WI38 (cell line): ENCODE measurements around the gene CHML.

Experiments
- H3K4me3 ChIP-seq: 2 replicates; pipeline ENCODE4 v1.5.1; 2011; ENCODE audit warnings: low read depth, mild to moderate bottlenecking, control low read depth, low read length
- TF ChIP-seq, protein P1 (sequence below): IDR thresholded peaks from 2 replicates; pipeline ENCODE4 v1.5.1; 2012; ENCODE audit warnings: low read depth, mild to moderate bottlenecking, control low read depth, low read length

Gene CHML

GRCh38 chr1:241645199-241645598 is 5.0 kb upstream of the CHML start:
- H3K4me3 ChIP-seq = no peak overlapping the region
- TF ChIP-seq, protein P1, sequence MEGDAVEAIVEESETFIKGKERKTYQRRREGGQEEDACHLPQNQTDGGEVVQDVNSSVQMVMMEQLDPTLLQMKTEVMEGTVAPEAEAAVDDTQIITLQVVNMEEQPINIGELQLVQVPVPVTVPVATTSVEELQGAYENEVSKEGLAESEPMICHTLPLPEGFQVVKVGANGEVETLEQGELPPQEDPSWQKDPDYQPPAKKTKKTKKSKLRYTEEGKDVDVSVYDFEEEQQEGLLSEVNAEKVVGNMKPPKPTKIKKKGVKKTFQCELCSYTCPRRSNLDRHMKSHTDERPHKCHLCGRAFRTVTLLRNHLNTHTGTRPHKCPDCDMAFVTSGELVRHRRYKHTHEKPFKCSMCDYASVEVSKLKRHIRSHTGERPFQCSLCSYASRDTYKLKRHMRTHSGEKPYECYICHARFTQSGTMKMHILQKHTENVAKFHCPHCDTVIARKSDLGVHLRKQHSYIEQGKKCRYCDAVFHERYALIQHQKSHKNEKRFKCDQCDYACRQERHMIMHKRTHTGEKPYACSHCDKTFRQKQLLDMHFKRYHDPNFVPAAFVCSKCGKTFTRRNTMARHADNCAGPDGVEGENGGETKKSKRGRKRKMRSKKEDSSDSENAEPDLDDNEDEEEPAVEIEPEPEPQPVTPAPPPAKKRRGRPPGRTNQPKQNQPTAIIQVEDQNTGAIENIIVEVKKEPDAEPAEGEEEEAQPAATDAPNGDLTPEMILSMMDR = no peak

GRCh38 chr1:241644259-241644658 is 4.1 kb upstream of the CHML start:
- TF ChIP-seq, protein P1 = no peak
- no peak overlapping the region for H3K4me3 ChIP-seq

DNA sequence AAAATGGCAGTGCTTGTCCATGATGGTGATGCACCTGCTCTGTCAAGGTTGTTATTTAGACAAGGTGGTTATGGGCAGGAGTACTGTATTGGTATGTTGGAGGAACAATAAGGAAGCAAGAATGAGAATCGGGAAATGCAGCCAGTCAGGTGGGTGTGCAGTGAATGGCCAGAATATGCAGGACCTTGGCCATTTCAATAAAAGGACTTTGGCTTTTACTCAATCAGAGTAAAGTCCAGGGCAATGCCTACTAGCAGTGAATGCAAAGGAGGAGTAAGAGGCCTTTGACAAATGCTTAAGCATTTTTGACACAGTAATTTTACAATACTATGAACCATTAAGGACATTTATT is 2.4 kb upstream of the CHML start:
- TF ChIP-seq, protein P1 = no peak
- H3K4me3 ChIP-seq = no peak overlapping the region

DNA sequence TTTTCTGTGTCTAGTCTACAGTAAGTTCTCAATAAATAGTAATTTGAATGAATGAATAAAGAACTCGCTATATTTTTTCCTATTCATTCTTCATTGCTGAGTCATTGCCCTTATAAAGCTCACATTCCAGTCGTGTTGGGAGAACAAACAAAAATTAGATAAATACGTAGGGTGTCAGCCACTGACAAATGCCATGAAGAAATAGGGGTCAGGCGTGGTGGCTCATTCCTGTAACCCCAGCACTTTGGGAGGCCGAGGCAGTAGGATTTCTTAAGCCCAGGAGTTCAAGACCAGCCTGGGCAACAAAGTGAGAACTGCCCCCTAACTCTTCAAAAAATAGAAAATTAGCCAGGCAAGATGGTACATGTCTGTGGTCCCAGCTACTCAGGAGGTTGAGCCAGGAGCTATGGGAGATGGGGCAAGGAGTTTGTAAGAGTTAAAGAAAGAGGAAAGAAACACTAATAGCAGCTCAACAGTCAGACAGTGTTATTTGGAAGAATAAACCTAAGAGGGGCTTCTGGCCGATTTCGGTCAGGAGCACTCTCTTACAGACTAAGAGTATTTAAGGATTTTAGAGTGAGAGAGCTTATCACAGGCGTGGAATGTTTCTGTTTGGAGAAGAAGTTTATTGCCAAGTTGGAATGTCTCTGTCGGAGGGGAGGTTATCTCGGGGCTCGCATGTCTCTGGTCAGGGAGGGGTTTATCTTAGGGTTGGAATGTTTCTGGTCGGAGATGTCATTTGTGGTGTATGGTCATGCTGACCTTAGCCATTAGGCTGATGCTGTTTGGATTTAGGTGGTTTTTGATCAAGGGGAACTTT is 1.8 kb upstream of the CHML start:
- H3K4me3 ChIP-seq = no peak overlapping the region
- TF ChIP-seq, protein P1 = no peak

- no peak overlapping the region for H3K4me3 ChIP-seq
- TF ChIP-seq, protein P1 = no peak
Measured at GRCh38 chr1:241640867-241641622, 876 bp upstream of the CHML start.

DNA sequence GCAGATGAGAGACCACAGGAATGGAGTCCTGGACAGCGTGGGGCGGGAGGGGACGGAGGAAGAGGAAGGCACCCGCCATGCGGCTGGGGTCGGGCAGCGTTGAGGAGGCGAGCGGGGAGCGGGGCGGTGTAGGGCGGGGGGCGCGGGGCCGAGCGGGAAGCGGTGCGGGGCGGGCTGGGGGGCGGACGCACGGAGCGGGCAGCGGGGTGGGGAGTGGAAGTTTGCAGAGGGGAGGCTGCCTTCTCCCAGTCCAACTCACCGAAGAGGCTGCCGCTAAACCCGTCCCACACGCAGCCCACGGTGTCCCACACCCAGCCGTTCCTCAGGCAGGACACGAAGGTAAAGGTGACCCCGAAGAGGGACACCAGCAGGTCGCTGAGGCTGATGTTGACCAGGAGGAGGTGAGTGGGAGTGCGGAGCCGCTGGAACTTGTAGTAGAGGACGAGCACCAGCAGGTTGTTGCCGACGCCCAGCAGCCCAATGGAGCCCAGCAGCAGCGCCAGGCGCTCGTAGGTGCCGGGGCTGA is 483 bp downstream of the CHML start:
- TF ChIP-seq, protein P1 = no peak
- peak overlapping the region; percentile 92 for H3K4me3 ChIP-seq
